ENCODE data around the gene ERO1B.

DNA sequence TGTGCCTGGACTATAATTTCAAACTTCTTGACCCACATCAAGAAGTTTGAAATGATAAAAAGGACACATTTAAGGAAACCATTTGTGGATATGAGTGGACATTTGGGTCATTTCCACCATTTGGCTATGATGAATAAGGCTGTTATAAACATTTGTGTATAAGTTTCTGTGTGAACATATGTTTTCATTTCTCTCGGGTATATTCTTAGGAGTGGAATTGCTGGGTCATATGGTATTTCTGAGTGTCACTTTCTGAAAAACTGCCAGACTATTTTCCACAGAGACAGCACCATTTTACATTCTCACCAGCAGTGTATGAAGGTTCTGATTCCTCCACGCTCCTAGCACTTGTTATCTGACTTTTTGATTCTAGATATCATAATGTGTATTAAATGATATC, 88.6 kb downstream of the ERO1B start:
- TF ChIP-seq MEIS1 (CRISPR knock-in tag; IDR thresholded peaks at IDR 0.05; ENCODE audit: borderline replicate concordance) = no peak
- TF ChIP-seq, protein P1, sequence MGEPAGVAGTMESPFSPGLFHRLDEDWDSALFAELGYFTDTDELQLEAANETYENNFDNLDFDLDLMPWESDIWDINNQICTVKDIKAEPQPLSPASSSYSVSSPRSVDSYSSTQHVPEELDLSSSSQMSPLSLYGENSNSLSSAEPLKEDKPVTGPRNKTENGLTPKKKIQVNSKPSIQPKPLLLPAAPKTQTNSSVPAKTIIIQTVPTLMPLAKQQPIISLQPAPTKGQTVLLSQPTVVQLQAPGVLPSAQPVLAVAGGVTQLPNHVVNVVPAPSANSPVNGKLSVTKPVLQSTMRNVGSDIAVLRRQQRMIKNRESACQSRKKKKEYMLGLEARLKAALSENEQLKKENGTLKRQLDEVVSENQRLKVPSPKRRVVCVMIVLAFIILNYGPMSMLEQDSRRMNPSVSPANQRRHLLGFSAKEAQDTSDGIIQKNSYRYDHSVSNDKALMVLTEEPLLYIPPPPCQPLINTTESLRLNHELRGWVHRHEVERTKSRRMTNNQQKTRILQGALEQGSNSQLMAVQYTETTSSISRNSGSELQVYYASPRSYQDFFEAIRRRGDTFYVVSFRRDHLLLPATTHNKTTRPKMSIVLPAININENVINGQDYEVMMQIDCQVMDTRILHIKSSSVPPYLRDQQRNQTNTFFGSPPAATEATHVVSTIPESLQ (CRISPR knock-in tag; conservative IDR thresholded peaks at IDR 0.05) = no peak
